ENCODE results near the gene LHFPL6. TPM values are rescaled to one million over a fixed set of nuclear protein-coding genes. Genes with fewer than 3 reads are reported as not detected.

Gene LHFPL6
- total RNA-seq, 4 donors from 2014 or later, result 1.8 to 14.2 (median 9.0) TPM

DNA sequence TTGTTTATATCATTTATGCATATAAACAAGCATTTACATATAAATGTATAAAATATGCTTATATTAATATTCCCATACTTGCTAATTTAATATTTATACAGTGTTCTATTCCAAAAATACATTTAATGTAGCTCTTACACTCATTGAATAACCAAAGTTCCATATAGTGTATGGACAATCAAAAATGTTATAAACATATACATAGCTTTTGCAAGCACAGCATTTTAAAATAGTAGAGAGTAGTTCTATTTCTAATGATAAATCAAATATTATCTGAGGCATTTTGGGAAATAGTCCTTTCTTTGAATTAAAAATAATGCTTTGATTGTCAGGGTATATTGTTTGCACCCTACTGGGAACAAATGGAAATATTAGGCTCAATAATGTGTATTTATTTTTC, 30.0 kb upstream of the LHFPL6 start:
- TF ChIP-seq, protein P1, sequence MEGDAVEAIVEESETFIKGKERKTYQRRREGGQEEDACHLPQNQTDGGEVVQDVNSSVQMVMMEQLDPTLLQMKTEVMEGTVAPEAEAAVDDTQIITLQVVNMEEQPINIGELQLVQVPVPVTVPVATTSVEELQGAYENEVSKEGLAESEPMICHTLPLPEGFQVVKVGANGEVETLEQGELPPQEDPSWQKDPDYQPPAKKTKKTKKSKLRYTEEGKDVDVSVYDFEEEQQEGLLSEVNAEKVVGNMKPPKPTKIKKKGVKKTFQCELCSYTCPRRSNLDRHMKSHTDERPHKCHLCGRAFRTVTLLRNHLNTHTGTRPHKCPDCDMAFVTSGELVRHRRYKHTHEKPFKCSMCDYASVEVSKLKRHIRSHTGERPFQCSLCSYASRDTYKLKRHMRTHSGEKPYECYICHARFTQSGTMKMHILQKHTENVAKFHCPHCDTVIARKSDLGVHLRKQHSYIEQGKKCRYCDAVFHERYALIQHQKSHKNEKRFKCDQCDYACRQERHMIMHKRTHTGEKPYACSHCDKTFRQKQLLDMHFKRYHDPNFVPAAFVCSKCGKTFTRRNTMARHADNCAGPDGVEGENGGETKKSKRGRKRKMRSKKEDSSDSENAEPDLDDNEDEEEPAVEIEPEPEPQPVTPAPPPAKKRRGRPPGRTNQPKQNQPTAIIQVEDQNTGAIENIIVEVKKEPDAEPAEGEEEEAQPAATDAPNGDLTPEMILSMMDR (IDR thresholded peaks at IDR 0.05), result no peak
- TF ChIP-seq POLR2A (IDR thresholded peaks at IDR 0.05), result no peak
- H3K9me3 ChIP-seq, result peaks cover 0 to 3% (median 0%) of the 10 kb centered on the region in 4 donors
- no peak for DNase-seq
- no peak overlapping the region for H3K4me3 ChIP-seq
- no peaks in the 10 kb centered on the region for H3K27me3 ChIP-seq
- no peaks in the 10 kb centered on the region for H3K4me1 ChIP-seq
- no peaks in the 10 kb centered on the region for H3K36me3 ChIP-seq
- H3K27ac ChIP-seq, result no peak overlapping the region

DNA sequence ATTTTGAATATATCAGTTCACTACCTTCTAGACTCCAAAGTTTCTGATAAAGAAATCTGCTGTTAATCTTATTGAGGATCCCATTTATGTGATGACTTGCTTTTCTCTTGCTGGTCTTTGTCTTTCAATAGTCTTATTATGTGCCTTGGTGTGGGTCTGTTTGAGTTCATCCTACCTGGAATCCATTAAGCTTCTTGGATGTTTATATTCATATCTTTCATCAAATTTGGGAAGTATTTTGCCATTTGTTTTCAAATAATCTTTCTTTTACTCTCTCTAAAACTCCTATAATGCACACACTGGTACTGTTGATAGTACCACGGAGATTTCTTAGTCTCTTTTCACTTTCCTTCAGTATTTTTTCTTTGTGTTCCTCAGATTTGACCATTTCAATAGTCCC, 28.3 kb upstream of the LHFPL6 start:
- no peak for DNase-seq

DNA sequence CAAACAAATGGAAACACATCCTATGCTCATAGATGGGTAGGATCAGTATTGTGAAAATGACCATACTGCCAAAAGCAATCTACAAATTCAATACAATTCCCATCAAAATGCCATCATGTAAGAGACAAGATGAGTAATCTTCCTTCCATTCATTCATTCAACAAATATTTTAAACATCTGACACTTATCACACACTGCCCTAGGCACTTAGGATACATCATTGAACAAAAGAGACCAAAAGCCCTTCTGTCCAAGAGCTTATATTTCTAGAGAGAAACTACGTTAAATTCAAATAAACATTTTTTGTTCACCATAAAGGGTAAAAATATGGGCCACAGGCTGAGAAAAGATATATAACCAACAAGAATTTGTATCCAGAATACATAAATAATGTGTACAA, 20.5 kb upstream of the LHFPL6 start:
- no peak for DNase-seq
- Histone ChIP-seq H3K9me3 (no peaks in the 10 kb centered on the region), H3K4me3 (no peak overlapping the region), H3K27me3 (no peaks in the 10 kb centered on the region), H3K36me3 (no peaks in the 10 kb centered on the region), H3K4me1 (no peaks in the 10 kb centered on the region), H3K27ac (no peak overlapping the region)
- no peak for TF ChIP-seq POLR2A (IDR thresholded peaks at IDR 0.05)
- TF ChIP-seq, protein P1 (IDR thresholded peaks at IDR 0.05), result no peak

More for the DNA sequence above, 28.3 kb upstream of the LHFPL6 start:
- H3K9me3 ChIP-seq, result peaks cover 0 to 3% (median 0%) of the 10 kb centered on the region in 4 donors
- no peak overlapping the region for H3K4me3 ChIP-seq
- no peaks in the 10 kb centered on the region for H3K27me3 ChIP-seq
- H3K27ac ChIP-seq, result no peak overlapping the region
- H3K4me1 ChIP-seq, result no peaks in the 10 kb centered on the region
- H3K36me3 ChIP-seq, result no peaks in the 10 kb centered on the region
- TF ChIP-seq, protein P1 (IDR thresholded peaks at IDR 0.05), result no peak
- TF ChIP-seq POLR2A (IDR thresholded peaks at IDR 0.05), result no peak

DNA sequence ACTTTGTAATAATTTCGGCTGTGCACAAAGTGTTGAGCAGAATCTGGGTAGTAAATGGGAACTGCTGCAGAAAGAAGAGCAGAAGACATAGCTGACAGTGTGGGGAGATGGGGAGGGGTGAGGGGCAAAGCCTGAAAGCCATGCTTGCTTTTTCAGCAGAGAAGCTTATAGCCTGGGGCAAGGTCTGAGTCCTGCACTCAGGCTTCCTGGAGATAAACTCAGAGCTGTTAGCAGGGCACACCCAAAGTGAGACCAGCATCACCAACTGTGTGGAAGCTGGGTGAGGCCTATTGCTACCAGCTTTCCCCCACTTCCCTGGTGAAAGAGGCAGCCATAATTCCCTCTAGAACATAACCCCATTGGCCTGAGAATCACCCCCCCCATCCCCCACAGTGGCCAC, 15.6 kb upstream of the LHFPL6 start:
- Histone ChIP-seq H3K4me3 (no peak overlapping the region), H3K27me3 (no peaks in the 10 kb centered on the region), H3K36me3 (no peaks in the 10 kb centered on the region), H3K9me3 (no peaks in the 10 kb centered on the region), H3K27ac (no peak overlapping the region), H3K4me1 (no peaks in the 10 kb centered on the region)
- DNase-seq, result no peak
- TF ChIP-seq POLR2A (IDR thresholded peaks at IDR 0.05), result no peak
- TF ChIP-seq, protein P1 (IDR thresholded peaks at IDR 0.05), result no peak

DNA sequence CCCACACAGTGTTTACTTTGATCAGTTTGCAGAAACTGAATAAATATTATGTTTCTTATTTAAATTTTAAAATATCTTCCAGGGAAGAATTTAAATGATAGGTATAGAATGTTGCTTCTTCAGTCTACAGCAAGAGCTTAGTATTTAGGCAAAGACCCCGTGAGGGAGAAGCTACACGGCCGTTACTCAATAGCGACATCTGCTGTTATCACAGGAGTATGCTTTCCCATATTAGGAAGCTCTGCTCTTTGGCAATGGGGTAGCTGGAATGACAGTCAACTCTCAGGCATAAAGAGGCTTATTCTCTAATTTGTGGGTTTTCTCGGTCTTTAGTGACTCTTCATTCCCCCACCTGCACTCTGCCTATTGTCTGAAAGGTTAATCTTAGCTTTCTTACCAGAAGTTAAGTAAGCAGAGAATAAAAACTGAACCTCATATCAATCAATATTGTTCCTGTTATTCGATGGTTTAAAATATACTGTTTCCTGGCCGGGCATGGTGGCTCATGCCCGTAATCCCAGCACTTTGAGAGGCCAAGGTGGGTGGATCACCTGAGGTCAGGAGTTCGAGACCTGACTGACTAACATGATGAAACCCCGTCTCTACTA, 13.2 kb upstream of the LHFPL6 start:
- H3K27ac ChIP-seq, result no peak overlapping the region
- H3K36me3 ChIP-seq, result no peaks in the 10 kb centered on the region
- no peaks in the 10 kb centered on the region for H3K4me1 ChIP-seq
- no peaks in the 10 kb centered on the region for H3K9me3 ChIP-seq
- TF ChIP-seq POLR2A (IDR thresholded peaks at IDR 0.05), result no peak
- TF ChIP-seq, protein P1 (IDR thresholded peaks at IDR 0.05), result peak; percentile 19 to 78 (median 62)
- H3K4me3 ChIP-seq, result no peak overlapping the region
- DNase-seq, result peak in 1 of 3 donors; percentile 54
- H3K27me3 ChIP-seq, result no peaks in the 10 kb centered on the region

Measured in Peyer's patch (tissue), 4 donors.